GM18511 (cell line): ENCODE data around the gene RAP1GAP.

Source experiments
- ATAC-seq: cut with Tn5 transposase; IDR thresholded peaks from one replicate; pipeline ENCODE4 v1.9.1; 2021; ENCODE audit warnings: mild to moderate bottlenecking, moderate library complexity; ENCODE audit not compliant: unreplicated experiment

RAP1GAP gene

GRCh38 chr1:21663248-21663950 is 5.8 kb downstream of the RAP1GAP start:
- ATAC-seq, result no peak

- no peak for ATAC-seq
These were observed 6.5 kb downstream of the RAP1GAP start for GRCh38 chr1:21662426-21663247.

- no peak for ATAC-seq
These were observed 7.3 kb downstream of the RAP1GAP start for GRCh38 chr1:21661886-21662285.

- ATAC-seq, result no peak
These were observed 9.2 kb downstream of the RAP1GAP start for GRCh38 chr1:21659924-21660326.

GRCh38 chr1:21659099-21659923 is 9.8 kb downstream of the RAP1GAP start:
- ATAC-seq, result no peak

- ATAC-seq, result no peak
These were observed 11.5 kb downstream of the RAP1GAP start for GRCh38 chr1:21657456-21658190.

GRCh38 chr1:21655748-21656147 is 13.4 kb downstream of the RAP1GAP start:
- no peak for ATAC-seq

- no peak for ATAC-seq
These were observed 13.9 kb downstream of the RAP1GAP start for GRCh38 chr1:21655259-21655658.

GRCh38 chr1:21654209-21654608 is 14.9 kb downstream of the RAP1GAP start:
- ATAC-seq, result no peak

- ATAC-seq, result no peak
These were observed 15.4 kb downstream of the RAP1GAP start for GRCh38 chr1:21653744-21654100.

GRCh38 chr1:21652937-21653743 is 16.0 kb downstream of the RAP1GAP start:
- ATAC-seq, result no peak

- ATAC-seq, result no peak
These were observed 16.8 kb downstream of the RAP1GAP start for GRCh38 chr1:21652101-21652936.

- no peak for ATAC-seq
These were observed 17.7 kb downstream of the RAP1GAP start for GRCh38 chr1:21651214-21652042.

- ATAC-seq, result no peak
These were observed 18.8 kb downstream of the RAP1GAP start for GRCh38 chr1:21650400-21650799.

GRCh38 chr1:21649315-21649714 is 19.8 kb downstream of the RAP1GAP start:
- ATAC-seq, result no peak

GRCh38 chr1:21648791-21649190 is 20.4 kb downstream of the RAP1GAP start:
- ATAC-seq, result no peak

GRCh38 chr1:21648352-21648730 is 20.8 kb downstream of the RAP1GAP start:
- no peak for ATAC-seq
